Measurements from ENCODE around the gene FTO.
"Not testable (repeated sequence)": the region's sequence is repeated elsewhere in the genome, so short reads cannot be mapped to it uniquely, and the experiment has no call there.

Gene FTO

GRCh38 chr16:54177052-54177861 lies 473.3 kb downstream of the FTO start:
- no peak for DNase-seq (ENCODE audit: low read depth in 2 of 2)

DNA sequence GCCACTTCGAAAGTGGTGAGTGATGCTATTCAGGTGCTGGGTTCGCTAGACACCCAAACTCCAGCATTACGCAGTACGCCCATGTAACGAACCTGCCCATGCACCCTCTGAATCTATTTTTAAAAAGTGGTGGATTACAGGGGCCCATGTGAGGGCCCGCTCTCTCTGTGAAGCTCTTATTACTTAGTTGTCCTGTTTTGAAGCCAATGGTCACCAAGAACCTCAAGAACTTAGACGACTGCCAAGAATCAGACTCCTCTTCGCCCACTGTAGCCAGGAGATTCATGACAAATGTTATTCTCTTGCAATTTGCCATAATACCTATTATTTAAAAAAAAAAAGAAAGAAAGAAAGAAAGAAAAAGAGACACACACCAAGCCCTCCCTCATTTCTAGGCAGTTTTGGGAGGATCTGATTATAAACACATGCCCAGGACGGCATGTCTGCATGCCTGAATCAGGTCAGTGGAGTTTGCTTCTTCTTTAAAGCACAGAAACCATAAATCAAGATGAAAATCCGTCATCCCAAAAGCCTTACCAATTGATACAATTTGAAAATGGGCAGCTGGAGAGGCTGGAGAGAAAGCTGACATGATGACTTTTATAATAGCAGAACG lies 474.0 kb downstream of the FTO start:
- DNase-seq (ENCODE audit: low read depth in 2 of 2): no peak

DNA sequence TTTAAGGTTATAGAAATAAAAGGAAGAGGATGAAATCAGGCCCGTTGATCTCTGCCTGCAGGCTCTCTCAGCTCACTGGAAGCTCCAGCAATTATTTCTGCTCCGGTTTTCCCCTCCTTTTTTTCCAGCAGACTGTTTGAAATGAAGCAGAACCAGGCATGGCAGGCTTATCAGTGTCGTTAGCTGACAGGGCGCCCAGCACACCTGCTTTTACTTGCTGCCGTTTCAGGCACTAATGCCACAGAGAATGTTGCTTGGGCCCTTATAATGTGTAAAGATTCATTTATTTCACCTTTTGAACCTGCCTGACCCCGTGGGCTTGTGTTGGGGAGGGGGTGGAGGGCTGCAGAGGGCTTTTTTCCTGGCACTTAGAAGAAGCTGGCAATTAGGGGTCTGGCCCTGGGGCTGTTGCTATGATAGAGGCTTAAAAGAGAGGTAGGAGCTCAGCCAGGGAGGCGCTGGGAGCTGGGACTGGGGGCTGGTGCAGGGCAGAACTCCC lies 474.6 kb downstream of the FTO start:
- no peak for DNase-seq (ENCODE audit: low read depth in 2 of 2)

GRCh38 chr16:54180421-54181359 lies 476.7 kb downstream of the FTO start:
- no peak for DNase-seq (ENCODE audit: low read depth in 2 of 2)

GRCh38 chr16:54181683-54182329 lies 477.9 kb downstream of the FTO start:
- DNase-seq (ENCODE audit: low read depth in 2 of 2): not testable (repeated sequence)

DNA sequence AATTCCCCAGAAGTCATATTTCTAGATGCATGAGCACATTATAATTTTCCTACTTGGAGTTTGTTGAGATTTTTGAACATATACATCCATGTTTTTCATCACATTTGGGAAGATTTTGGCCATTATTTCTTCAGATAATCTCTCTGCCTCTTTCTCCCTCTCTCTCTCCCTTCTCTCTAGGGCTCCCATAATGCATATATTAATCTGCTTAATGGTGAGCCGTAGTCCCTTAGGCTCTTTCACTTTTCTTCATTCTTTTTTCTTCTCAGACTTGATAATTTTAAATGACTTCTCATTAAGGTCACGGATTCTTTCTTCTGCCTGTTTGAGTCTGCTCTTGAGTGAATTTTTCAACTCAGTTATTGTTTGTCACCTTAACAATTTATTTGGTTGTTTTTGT lies 481.1 kb downstream of the FTO start:
- DNase-seq (ENCODE audit: low read depth in 2 of 2): no peak

DNA sequence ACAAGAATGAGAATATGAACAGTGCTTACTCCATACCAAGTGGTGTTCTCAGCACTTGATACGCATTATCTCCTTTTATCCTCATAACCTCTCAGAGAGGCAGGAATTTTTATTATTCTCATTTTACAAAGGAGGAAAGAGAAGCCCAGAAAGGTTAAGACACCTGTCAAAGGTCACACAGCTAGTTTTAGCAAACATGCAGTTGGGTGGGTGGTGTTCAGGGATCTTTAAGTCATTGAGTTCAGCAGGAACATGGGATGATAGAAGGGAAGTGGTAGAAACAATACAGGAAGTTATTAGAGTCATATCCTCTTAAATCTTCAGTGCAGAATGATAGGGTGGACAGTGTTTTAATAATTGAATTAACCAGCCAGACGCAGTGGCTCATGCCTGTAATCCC lies 487.2 kb downstream of the FTO start:
- DNase-seq (ENCODE audit: low read depth in 2 of 2): no peak

- DNase-seq (ENCODE audit: low read depth in 2 of 2): no peak
Observed at GRCh38 chr16:54191592-54191991, 487.6 kb downstream of the FTO start.

DNA sequence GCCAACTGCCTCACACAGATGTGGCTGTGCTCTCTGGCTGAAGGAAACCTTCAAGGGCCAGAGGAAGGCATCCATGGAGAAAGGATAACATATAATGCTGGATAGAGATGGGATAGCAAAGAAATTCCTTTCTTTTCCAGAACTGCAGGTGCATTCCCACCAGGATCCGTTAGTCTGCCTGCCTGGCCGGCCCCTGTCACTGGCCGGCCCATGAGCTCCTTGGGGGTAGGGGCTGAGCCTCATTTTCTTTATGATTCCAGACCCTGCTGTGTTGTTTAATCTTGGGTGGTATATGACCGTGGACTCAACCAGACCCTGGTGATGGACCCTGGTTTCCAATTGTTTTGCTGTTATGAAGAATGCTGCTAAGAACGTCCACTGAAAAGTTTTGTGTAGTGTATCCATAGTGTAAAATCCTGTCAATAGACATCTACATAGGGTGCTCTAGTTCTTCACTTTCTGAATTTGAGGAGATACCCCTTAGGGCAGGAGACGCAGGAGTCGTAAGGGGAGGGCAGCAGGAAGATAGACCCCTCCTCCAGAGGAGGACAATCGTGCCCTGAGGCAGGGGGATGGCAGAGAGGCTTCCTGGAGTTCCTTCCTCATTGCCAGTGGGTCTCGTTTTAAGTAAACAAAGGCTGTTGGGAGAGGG lies 489.2 kb downstream of the FTO start:
- DNase-seq (ENCODE audit: low read depth in 2 of 2): no peak

DNA sequence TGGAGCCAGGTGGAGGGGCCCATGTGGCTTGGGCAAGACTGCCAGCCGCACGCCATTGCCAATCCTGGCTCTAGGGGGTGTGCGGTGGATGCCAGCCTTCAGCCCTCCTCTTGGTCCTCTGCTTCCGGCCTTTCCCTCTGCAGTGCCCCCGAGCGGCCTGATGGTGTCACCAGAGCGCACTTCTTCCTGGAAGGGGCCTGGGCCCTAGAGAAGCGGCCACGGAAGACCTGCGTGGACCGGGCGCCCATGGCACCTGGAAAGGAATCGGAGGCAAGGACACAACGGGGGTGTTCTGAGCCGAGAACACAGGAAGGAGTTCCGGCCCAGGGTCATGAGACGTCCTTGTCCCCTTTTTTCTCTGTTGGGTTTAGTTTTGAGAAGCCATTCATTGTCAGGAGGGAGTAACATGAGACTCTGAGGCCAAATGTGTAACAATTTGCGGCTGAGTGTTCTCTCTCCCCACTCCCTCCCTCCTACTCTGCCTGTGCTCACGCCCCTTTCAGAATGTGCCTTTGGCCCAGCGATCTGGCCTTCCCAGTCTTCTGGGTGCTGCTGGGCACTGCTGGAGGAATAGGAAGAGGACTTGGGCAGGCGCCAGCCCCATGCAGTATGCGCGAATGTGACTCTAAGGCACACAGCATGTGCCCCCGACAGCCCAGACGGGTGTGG lies 489.8 kb downstream of the FTO start:
- DNase-seq (ENCODE audit: low read depth in 2 of 2): peak in 1 of 2 donors; percentile 27

- no peak for DNase-seq (ENCODE audit: low read depth in 2 of 2)
Observed at GRCh38 chr16:54194334-54194743, 490.4 kb downstream of the FTO start.

- DNase-seq (ENCODE audit: low read depth in 2 of 2): no peak
Observed at GRCh38 chr16:54197758-54198157, 493.8 kb downstream of the FTO start.

DNA sequence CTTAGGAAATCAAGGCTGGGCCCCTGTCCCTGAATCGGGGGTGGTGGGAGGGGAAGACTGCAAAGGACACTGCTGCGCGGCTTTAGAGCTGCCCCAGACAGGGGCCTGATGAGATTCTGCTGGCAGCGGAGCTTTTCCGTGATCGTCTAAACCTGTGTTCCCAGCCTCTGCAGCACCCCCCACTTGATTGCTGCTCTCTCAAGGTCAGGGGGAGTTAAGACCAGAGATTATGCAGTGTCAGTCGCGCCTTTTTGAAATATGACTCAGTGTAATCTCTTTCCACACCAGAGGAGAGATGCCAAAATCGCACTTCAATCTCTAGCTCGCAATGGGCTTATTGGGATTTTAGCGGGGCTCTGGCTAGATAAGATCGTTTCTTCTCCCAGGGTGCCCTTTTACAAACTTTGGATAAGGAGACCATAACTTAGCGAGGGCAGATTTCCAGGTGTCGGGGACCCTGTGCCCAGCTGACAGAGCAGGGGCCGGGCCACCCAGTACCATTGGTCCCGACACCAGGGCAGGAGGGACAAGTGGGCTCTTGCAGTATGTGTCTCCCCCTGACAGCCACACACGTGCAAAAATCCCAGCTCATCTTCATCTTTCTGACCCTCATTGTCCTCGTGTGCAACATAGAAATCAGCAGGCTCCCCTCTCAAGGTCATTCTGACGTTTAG lies 495.7 kb downstream of the FTO start:
- DNase-seq (ENCODE audit: low read depth in 2 of 2): no peak

GRCh38 chr16:54200161-54200534 lies 496.2 kb downstream of the FTO start:
- DNase-seq (ENCODE audit: low read depth in 2 of 2): no peak

DNA sequence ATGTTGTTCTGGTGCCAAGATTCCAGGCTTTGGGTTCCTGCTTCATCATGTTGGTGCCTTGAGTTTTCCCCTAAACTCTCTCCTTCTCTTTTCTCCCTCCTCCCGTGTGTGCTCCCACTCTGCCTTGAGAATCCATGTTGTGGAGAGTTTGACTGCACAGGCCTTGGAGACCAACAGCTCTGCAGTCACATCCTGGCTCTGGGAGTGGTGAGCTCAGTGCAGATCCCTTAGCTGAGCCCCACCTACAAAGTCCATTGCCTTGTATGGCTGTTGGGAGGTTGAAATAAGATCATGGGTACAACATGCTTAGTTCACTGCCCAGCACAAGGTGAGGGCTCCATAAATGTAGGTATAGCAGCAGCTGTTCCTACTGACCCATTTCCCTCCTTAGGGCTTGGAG lies 496.8 kb downstream of the FTO start:
- DNase-seq (ENCODE audit: low read depth in 2 of 2): no peak

GRCh38 chr16:54201200-54201599 lies 497.2 kb downstream of the FTO start:
- no peak for DNase-seq (ENCODE audit: low read depth in 2 of 2)
